ENCODE data around the gene MAP4K2. TPM values are rescaled to one million over a fixed set of nuclear protein-coding genes. Genes with fewer than 3 reads are reported as not detected.

Gene MAP4K2
- total and polyA plus RNA-seq, 2 of the 4 experiments (the other 2 are of a cell fraction): 11.7 to 16.6 TPM

DNA sequence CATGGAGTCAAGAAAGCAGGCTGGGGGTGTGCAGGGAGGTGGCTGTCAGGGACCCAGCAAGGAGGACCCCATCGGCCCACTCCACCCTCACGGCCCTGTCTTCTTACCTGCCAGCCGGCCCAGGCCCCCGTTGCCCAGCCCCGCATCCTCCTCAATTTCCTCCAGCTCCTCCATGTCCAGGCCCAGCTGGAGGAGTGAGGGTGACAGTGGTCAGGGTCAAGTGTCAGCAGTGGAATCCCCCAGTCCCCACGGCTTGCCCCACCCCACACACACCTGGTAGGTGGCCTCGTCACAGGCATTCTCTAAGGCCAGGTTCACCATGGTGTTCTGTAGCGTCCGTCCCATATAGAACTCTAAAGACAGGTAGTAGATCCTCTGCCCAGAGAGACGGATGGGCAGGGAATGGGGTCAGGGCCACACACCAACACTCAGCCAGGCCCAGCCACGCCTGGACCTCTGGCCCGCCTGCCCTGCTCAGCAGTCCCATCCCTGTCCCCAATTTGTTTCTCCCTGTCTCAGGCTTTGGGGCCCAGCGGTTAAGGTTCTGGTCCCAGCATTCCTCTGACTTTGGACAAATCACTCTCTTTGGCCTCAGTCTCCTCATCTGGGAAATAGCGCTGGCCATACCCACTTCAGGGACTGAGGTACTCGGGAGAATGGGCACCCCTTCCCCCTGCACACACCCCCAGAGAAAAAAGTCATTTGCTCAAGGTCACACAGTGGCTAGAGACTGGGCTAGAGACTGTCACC lies 44.5 kb downstream of the MAP4K2 start:
- no peak overlapping the region for H2BK15ac ChIP-seq (ENCODE audit: low read depth, low read length)
- H3K4me2 ChIP-seq (ENCODE audit: low read depth, low read length): no peak overlapping the region
- H2BK20ac ChIP-seq (ENCODE audit: low read depth, low read length): no peak overlapping the region
- TF ChIP-seq CHD1 (IDR thresholded peaks at IDR 0.05; ENCODE audit: low read depth, low read length): no peak
- TF ChIP-seq MXI1 (IDR thresholded peaks at IDR 0.05; ENCODE audit: borderline replicate concordance, low read depth, low read length): no peak
- no peak for TF ChIP-seq FOS (IDR thresholded peaks at IDR 0.05; ENCODE audit: low read depth, low read length)
- TF ChIP-seq NFE2L2 (IDR thresholded peaks at IDR 0.05; ENCODE audit: low read depth, low read length): no peak
- TF ChIP-seq CEBPB (IDR thresholded peaks at IDR 0.05; ENCODE audit: low read depth, low read length): no peak
- TF ChIP-seq MAZ (IDR thresholded peaks at IDR 0.05; ENCODE audit: borderline replicate concordance, low read depth, low read length): no peak
- no peak for TF ChIP-seq RAD21 (IDR thresholded peaks at IDR 0.05; ENCODE audit: low read length)
- TF ChIP-seq MAFK (IDR thresholded peaks at IDR 0.05; ENCODE audit: low read depth, low read length): no peak
- no peak for TF ChIP-seq POLR2A (IDR thresholded peaks at IDR 0.05; ENCODE audit: low read depth, low read length)
- TF ChIP-seq RFX5 (IDR thresholded peaks at IDR 0.05; ENCODE audit: low read depth, low read length): no peak
- TF ChIP-seq, protein P1, sequence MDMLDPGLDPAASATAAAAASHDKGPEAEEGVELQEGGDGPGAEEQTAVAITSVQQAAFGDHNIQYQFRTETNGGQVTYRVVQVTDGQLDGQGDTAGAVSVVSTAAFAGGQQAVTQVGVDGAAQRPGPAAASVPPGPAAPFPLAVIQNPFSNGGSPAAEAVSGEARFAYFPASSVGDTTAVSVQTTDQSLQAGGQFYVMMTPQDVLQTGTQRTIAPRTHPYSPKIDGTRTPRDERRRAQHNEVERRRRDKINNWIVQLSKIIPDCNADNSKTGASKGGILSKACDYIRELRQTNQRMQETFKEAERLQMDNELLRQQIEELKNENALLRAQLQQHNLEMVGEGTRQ (IDR thresholded peaks at IDR 0.05; ENCODE audit: low read depth, low read length): no peak
- TF ChIP-seq, protein P2, sequence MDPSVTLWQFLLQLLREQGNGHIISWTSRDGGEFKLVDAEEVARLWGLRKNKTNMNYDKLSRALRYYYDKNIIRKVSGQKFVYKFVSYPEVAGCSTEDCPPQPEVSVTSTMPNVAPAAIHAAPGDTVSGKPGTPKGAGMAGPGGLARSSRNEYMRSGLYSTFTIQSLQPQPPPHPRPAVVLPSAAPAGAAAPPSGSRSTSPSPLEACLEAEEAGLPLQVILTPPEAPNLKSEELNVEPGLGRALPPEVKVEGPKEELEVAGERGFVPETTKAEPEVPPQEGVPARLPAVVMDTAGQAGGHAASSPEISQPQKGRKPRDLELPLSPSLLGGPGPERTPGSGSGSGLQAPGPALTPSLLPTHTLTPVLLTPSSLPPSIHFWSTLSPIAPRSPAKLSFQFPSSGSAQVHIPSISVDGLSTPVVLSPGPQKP (IDR thresholded peaks at IDR 0.05; ENCODE audit: borderline replicate concordance, low read depth, low read length): no peak
- TF ChIP-seq BHLHE40 (IDR thresholded peaks at IDR 0.05; ENCODE audit: low read depth, low read length): no peak
- TF ChIP-seq RCOR1 (IDR thresholded peaks at IDR 0.05; ENCODE audit: insufficient replicate concordance, low read length): no peak
- TF ChIP-seq SMC3 (IDR thresholded peaks at IDR 0.05; ENCODE audit: low read depth, low read length): no peak
- TF ChIP-seq, protein P3, sequence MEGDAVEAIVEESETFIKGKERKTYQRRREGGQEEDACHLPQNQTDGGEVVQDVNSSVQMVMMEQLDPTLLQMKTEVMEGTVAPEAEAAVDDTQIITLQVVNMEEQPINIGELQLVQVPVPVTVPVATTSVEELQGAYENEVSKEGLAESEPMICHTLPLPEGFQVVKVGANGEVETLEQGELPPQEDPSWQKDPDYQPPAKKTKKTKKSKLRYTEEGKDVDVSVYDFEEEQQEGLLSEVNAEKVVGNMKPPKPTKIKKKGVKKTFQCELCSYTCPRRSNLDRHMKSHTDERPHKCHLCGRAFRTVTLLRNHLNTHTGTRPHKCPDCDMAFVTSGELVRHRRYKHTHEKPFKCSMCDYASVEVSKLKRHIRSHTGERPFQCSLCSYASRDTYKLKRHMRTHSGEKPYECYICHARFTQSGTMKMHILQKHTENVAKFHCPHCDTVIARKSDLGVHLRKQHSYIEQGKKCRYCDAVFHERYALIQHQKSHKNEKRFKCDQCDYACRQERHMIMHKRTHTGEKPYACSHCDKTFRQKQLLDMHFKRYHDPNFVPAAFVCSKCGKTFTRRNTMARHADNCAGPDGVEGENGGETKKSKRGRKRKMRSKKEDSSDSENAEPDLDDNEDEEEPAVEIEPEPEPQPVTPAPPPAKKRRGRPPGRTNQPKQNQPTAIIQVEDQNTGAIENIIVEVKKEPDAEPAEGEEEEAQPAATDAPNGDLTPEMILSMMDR (conservative IDR thresholded peaks at IDR 0.05; ENCODE audit: low read depth, low read length): no peak
- no peak overlapping the region for H3K4me3 ChIP-seq (ENCODE audit: insufficient read depth, low read depth, low read length)
- H3K27ac ChIP-seq (ENCODE audit: insufficient read depth, low read length): no peak overlapping the region
- H4K20me1 ChIP-seq (ENCODE audit: insufficient read depth, low read length): peaks cover 19% of the 10 kb centered on the region
- ChIA-PET POLR2A (ENCODE audit: unreplicated experiment) (no interaction called here), CTCF (no interaction called here)
- peaks cover 10% of the 10 kb centered on the region for H3K4me1 ChIP-seq (ENCODE audit: control insufficient read depth, insufficient read depth, low read length)
- no peak overlapping the region for H3K14ac ChIP-seq (replicated peaks; ENCODE audit: low read depth, low read length)
- peaks cover 14% of the 10 kb centered on the region; the same call in 1 of the 2 replicates for H3K9me1 ChIP-seq (ENCODE audit: insufficient read depth, low read length)
- H2AFZ ChIP-seq (replicated peaks; ENCODE audit: low read length, poor library complexity): no peak overlapping the region
- H3K9me3 ChIP-seq (ENCODE audit: control insufficient read depth, insufficient read depth, low read length): no peaks in the 10 kb centered on the region
- H3K56ac ChIP-seq (ENCODE audit: extremely low read depth, insufficient read depth, low read length): no peak overlapping the region
- H4K5ac ChIP-seq (ENCODE audit: low read depth, low read length): no peak overlapping the region
- in situ Hi-C loops (cut with MboI; ENCODE audit: low sequenced_read_pairs): no loop called here
- H2AK9ac ChIP-seq (replicated peaks; ENCODE audit: low read depth, low read length, poor library complexity): no peak overlapping the region
- H4K8ac ChIP-seq (ENCODE audit: low read depth in 2 of 2, low read length in 2 of 2): no peak overlapping the region
- no peak for ATAC-seq (ENCODE audit: low read depth)
- peaks cover 6 to 18% of the 10 kb centered on the region in 2 experiments; a peak in 3 of 4 replicates for H3K79me1 ChIP-seq (ENCODE audit: low read depth in 1 of 2, low read length in 2 of 2)
- BruUV-seq (replicated peaks): no TSS peak
- no peak overlapping the region for H3K18ac ChIP-seq (ENCODE audit: low read depth, low read length)
- H3K9ac ChIP-seq (ENCODE audit: low read depth, low read length): no peak overlapping the region
- intact Hi-C loops (cut with micrococcal nuclease): no loop called here
- DNase-seq: no peak
- no peak overlapping the region for H2BK120ac ChIP-seq (ENCODE audit: low read depth, low read length)
- H3K4ac ChIP-seq (ENCODE audit: low read depth, low read length): no peak overlapping the region
- H2AK5ac ChIP-seq (ENCODE audit: low read depth, low read length): no peak overlapping the region
- H3K27me3 ChIP-seq (ENCODE audit: control insufficient read depth, insufficient read depth, low read length): no peaks in the 10 kb centered on the region
- WGBS, 2 experiments (ENCODE audit: extremely low coverage in 2 of 2, insufficient read length in 1 of 2): 100% methylated on average over 6 of the region's 15 CpGs; no CpG with 5 or more reads in 1 of the 2 experiments
- peaks cover 16% of the 10 kb centered on the region for H3K36me3 ChIP-seq (ENCODE audit: control insufficient read depth, insufficient read depth, low read length)
- dilution Hi-C loops (cut with HindIII; ENCODE audit: low sequenced_read_pairs, unreplicated experiment): no loop called here
- no peak overlapping the region for H4K91ac ChIP-seq (ENCODE audit: insufficient read depth, low read depth, low read length)
- no peak overlapping the region for H3K23ac ChIP-seq (ENCODE audit: low read depth, low read length)
- no peak overlapping the region for H2BK5ac ChIP-seq (ENCODE audit: low read depth, low read length, poor library complexity, severe bottlenecking)

All from IMR-90 (cell line).